NCI-H446 treated with DMSO at 0.1 percent for 48 hours (cell line): ENCODE data around the gene ETV7.
A peak's percentile ranks its signal among the peaks of the same experiment; 100 is the strongest.
"Not testable (repeated sequence)": the region's sequence is repeated elsewhere in the genome, so short reads cannot be mapped to it uniquely, and the experiment has no call there.

ENCODE experiments used
- DNase-seq: peaks from one replicate; lab custom pipeline; 2025; lab: John Stamatoyannopoulos, UW

Gene ETV7

DNA sequence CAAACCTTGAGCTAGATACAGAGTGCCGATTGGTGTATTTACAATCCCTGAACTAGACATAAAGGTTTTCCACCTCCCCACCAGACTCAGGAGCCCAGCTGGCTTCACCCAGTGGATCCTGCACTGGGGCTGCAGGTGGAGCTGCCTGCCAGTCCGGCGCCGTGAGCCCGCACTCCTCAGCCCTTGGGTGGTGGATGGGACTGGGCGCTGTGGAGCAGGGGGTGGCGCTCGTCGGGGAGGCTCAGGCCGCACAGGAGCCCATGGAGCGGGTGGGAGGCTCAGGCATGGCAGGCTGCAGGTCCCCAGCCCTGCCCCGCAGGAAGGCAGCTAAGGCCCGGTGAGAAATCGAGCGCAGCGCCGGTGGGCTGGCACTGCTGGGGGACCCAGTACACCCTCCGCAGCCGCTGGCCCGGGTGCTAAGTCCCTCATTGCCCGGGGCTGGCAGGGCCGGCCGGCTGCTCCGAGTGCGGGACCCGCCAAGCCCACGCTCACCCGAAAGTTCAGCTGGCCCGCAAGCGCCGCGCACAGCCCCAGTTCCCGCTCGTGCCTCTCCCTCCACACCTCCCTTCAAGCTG is 23.3 kb downstream of the ETV7 start:
- DNase-seq: not testable (repeated sequence)

DNA sequence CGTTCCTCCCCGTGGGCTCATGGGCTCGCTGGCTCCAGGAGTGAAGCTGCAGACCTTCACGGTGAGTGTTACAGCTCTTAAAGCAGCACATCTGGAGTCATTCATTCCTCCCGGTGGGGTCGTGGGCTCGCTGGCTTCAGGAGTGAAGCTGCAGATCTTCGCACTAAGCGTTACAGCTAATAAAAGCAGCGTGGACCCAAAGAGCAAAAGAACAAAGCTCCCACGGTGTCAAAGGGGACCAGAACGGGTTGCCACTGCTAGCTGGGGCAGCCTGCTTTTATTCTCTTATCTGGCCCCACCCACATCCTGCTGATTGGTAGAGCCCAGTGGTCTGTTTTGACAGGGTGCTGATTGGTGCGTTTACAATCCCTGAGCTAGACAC is 24.1 kb downstream of the ETV7 start:
- DNase-seq: not testable (repeated sequence)

DNA sequence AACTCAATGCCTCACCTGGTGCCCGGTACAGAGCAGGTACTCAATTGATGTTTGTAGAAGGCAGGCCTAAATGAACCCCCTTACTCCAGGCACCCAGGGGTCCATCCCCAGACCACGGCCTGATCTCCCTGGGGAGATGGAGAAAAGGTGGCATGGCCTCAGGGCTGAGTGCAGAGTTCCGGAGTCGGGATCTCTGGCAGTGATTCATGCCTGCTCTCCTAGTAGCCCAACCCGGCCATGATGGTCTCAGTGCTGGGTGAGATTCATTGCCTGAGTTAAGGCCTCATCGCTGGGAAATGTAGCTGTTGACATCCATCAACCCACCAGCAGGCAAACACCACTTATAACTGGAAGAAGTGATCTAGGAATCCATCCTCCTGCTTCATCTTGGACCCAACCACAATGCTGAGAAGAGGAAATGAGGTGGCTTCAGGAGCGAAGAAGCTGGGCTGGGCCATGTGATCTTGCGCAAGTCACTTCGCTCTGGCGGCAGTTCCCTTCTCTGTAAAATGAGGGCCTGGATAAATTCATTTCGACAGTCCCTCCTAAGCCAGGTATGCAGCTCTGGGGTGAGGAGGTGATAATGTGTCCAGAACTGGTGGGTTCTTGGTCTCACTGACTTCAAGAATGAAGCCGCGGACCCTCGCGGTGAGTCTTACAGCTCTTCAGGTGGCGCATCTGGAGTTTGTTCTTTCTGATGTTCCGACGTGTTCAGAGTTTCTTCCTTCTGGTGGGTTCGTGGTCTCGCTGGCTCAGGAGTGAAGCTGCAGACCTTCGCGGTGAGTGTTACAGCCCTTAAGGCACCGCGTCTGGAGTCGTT is 24.7 kb downstream of the ETV7 start:
- DNase-seq: no peak

DNA sequence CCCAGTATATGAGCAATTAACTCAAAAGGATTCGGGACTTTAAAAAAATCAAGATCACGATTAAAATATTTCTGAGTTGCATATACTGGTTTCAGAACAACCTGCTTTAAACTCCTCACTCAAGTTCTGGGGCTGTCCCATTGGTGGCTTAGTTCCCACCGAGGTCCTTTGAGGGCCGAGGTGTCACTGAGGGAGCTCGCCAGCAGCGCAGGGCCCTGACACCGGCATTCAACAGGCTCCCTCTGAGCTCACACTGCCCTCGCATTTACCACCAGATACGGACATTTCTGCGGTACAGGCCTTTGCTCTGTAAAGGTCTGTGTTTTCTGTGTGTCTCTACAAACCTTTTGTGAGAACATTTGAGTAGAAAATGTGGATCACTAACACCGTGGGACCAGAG is 26.4 kb downstream of the ETV7 start:
- no peak for DNase-seq

DNA sequence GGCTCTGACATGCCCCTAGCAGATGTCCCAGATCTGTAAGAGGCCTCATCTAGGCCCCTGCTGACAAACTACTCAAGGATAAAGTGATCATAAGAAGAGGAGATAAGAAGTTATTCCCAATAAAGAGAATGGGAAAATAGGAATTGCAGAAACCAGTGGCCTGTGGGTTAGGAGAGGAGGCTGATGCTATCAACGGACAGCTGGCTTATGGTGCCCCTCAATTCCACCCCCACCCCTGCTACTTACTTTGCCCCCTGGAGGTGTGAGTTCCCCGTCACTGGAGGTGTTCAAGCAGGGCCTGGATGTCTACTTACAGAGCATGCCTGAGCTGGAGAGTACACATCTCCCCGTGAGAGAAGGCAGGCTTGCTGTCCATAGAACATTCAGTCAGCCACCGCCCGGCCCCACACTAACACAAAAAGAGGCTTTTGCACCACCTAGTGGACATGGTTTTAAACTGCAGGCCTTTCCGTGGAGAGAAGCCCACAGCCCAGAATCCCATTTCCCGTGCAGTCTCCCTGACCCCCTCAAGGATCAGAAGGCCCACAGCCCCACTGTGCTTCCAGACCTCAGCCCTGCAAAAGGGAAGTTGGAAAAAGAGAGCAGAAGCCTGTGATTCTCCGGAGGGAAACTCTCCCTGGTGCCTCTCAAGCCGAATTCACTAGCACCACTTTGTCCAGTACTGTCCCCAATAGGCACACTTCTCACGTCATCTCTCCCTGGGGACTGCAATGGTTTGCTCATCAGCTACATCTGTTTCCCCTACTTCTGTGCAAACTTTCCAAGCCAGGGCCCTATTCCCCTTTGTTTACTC is 27.0 kb downstream of the ETV7 start:
- peak; percentile 21 for DNase-seq

DNA sequence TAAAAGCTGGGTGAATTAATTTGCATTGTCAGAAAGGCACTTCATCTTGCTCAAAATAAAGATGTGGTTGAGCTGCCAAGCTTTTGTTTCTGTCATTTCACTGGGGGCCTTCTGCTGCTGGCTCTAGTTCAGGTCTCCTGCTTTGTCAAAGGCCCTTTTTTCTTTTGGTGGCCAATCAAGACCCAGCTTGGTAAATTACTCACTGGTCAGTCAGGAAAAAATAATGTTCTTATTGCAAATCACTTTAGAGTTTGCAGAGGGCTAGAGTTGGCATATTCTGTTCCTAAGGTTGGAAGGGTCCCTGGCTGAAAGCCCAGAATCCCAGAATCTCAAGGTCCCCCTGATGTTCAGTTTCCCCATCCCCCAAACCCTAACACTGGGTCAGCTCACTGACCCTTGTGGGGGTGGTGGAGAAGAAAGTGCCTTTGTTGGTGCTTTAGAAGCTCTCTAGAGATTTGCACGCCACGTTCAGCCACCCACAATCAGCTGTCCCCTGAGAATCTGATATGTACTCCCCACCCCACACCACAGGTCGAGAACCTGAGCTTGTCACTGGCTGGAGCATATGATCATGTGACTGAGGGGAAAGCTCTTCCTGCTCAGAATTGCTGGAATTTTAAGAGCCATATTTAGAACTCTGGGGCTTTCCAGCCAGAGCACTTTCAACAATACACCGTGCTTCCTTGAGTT is 29.1 kb downstream of the ETV7 start:
- no peak for DNase-seq

DNA sequence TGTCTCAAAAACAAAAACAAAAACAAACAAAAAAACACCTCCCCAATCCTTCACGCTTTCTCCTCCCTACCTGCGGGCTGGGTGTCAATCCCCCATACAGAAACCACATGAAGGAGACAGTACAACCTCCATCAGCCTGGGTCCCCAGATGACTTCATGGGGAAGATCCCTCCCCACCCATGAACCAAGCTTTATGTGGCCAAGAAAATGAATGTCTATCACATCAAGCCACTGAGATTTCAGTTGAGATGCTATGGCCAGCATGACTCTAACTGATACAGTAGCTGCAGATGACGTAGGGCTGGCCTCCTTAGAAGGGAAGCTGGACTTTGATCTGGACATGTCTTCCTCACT is 29.6 kb downstream of the ETV7 start:
- DNase-seq: no peak

DNA sequence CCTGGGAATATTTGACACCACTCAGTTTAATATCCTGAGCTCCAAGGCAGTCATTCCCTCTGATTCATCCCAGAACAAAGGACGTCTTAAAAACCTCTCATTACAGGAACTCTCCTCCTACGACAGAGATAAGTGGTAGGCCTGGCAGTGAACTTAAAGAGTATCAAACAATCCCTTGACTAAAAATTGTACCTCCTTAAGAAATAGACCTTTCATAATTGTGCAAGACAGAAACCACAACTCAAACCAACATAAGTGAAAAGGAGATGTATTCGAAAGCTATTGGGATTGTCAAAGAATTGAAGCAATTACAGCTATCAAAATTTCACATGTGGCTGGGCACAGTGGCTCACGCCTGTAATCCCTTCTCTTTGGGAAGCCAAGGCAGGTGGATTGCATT is 31.6 kb downstream of the ETV7 start:
- no peak for DNase-seq

DNA sequence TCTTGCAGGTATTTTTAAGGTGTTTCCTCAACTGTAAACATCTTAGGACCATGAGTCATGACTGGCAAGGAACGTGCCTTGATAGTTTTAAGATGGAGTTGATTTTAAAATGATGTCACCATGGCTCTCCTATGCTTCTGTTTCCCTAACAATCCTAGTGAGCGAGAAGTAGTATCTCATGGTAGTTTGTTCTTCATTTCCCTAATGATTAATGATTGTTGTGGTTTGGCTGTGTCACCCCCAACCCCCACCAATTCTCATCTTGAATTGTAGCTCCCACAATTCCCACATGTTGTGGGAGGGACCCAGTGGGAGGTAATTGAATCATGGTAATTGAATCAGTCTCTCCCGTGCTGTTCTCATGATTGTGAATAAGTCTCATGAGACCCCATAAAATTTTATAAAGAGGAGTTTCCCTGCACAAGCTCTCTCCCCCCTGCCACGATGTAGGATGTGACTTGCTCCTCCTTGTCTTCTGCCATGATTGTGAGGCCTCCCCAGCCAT is 34.0 kb downstream of the ETV7 start:
- no peak for DNase-seq

DNA sequence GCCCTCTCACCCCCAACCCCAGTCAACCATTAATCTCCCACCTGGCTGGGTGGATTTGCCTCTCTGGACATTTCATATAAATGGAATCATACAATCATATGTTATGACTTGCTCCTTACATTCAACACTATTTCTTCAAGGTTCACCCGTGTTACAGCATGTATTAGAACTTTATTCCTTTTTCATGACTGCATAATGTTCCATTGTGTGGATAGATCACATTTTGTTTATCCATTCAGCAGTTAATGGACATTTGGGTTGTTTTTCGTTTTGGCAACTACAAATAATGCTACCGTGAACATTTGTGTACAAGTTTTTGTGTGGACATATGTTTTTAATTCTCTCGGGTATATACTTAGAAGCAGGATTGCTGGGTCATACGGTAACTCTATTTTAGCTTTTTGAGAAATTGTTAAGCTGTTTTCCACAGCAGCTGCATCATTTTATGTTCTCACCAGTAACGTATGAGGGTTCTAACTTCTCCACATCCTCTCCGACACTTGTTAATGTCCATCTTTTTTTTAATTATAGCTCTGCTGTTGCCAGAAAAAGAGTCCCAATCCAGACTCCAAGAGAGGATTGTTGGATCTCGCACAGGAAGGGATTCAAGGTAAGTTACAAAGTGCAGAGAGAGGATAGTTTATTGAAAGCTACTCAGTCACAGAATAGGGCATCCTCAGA is 34.9 kb downstream of the ETV7 start:
- no peak for DNase-seq

DNA sequence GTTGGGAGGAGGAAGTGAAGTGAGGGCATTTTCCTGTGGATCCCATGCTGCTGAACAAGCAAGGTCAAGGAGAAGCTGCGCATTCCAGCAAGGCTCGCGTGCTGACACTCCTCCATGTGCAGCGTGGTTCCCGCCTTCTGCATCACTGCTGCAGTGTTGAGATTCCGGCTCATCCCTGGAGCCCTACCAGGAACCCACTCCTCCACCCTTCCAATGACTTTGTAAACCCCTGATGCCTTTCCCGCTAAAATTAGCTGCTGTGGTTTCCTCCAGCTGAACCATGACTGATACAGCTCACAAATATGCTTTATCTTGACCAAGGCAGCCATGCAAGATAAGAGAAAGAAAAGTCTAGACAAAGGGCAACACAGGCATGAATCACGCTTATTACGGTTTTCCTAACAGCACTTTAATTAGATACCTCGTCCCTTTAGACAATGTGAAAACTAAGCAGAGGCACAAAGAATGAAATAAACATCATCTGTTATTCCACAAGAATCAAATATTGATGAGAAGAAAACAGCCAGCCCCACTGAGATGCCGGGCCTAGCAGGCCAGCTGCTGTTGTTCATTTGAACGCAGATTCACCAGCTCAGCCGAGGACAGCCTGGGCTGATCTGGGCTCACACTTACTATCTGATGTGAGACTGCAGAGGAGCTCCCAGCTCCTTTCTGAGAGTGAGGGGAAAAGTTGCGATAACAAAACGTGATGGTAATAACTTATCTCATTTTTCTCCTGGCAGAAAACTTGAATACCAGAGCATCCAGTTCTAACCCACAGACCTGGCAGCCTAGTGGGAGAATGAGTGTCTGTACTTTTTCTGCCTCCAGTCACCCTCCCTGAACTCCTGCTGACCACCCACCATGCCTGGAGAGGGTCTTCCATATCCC is 36.5 kb downstream of the ETV7 start:
- no peak for DNase-seq

DNA sequence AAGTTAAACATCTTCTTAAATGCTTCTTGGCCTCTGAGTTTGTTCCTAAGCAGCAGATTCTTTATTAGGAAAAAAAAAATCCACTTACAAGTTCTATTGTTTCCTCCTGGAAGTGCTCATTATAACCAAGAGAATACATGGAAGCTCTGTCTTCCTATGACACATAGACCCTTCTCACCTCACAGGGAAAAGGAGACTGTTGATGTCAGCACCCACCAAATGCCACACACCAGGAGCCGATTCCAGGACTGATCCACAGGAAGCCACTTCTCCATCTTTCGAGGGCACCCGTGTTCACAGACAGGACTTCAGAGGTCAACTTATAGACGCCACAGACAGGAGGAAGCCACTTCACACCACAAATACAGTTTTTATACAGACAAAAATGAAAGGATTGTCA is 37.4 kb downstream of the ETV7 start:
- DNase-seq: no peak

DNA sequence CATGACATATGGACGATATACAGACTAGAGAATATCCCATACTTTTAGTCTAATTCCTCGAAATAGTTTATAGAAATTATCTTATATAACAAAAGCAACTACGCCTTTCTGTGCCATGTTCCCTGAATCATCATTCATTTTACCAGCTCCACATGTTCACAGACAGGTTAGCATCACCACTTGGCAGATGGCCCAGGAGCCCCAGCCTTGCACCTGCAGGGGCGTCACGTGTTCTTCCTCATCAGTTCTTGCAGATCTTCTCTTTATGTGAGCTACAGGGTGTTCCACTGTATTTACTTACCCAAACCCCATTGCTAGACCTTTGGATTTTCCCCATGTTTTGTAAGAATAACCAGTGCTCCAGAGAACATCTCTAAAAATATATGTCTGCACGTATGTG is 38.2 kb downstream of the ETV7 start:
- DNase-seq: no peak

DNA sequence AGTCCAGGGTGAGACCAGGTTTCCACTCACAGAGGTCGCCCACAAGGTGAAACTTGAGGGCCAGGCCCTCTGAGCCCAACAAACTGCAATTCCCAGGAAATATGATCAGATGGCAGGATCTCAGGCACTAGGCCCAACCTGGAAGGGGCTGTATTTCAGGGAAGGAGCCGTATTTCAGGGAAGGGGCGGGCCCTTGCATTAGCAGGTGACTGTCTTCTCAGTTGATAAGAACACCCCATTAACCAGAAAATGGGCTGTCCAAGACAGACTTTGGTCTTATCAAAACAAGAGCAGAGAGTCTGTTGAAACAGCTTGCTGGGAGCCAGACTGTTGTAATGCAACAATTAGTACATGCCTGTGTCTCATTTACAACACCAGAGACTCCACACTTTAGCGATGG is 39.8 kb downstream of the ETV7 start:
- no peak for DNase-seq

DNA sequence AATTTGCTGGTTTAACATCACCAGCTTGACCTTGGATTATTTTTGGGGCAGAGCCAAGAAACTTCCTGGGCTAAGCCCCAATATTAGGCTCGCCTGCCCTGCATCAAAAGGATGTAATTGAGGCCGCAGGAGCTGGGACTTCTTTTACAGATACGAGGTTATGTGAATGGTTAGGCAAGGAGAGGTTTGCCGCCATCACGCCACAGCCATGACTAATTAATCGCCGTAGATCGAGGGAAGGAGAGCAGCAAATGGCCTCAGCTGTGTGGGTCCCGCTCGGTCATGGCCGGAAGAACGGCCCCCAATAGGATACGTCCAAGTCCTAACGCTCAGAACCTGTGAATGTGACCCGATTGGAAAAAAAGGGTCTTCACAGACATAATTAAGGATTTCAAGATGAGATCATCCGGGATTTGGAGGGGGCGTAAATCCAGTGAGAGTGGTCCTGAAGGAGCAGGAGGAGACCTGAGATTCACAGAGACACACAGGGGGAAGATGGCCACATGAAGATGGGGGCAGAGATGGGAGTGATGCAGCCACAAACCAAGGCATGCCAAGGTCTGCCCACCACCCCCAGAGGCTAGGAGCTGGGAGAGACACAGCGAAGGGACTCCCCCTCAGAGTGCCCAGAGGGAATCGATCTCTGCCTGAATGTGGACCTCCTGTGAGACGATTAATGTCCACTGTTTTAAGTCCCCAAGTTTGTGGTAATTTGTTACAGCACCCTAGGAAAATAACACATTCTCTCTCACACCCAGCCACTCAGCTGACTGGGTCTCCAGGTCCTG is 40.8 kb downstream of the ETV7 start:
- no peak for DNase-seq

DNA sequence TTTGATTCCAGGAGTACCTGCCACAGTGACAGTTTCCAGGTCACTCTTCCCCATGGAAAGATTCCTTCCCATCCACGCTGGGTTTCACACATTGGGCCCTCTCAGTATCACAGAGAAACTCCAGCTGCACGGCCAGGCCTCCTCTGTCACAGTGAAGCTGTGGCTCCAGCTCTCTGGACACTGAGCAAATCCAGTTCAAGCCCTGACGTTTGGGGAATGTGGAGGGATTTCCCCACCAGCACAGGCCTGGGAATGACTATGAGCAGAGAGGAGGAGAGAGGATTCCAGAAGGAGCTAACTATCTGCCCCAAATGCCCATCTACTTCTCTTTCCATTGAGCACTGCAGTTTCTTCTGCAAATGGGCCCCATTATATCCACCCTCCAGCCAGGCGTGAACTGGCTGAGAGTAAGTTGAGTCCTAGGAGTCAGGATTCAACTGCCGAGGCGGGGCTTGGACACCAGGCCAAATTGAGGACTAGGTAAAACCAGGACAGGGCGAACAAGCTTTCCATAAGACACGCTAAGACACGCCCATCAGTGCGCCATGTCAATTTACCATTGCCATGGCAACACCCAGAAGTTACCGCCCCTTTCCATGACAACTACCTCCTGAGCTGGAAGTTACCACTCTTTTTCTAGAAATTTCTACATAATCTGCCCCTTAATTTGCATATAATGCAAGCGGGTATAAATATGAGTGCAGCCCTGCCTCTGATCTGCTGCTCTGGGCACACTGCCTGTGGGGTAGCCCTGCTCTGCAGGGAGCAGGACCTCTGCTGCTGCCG is 41.6 kb downstream of the ETV7 start:
- DNase-seq: no peak

DNA sequence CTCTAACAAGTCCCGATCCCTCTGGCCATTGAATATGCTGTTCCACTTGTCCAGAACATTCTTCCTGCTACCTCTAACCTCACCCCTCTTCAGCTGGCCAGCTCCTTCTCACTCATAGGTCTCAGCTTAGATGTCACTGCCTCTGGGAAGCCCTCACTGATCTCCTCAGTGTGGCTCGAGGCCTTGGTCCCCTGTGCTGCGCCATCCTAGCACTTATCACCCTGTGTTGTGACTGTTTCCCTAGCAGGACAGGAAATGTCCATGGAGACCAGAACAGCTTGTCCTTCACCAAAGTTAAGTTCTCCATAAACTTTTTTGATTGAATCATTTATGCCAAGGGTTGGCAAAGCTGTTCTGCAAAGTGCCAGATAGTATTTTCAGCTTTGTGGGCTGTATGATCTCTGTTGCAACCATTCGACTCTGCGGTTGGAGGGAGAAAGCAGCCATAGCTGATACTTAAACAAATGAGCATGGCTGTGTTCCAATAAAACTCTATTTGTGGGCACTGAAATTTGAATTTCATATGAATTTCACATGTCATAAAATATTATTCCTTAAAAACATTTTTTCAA is 44.3 kb downstream of the ETV7 start:
- no peak for DNase-seq

DNA sequence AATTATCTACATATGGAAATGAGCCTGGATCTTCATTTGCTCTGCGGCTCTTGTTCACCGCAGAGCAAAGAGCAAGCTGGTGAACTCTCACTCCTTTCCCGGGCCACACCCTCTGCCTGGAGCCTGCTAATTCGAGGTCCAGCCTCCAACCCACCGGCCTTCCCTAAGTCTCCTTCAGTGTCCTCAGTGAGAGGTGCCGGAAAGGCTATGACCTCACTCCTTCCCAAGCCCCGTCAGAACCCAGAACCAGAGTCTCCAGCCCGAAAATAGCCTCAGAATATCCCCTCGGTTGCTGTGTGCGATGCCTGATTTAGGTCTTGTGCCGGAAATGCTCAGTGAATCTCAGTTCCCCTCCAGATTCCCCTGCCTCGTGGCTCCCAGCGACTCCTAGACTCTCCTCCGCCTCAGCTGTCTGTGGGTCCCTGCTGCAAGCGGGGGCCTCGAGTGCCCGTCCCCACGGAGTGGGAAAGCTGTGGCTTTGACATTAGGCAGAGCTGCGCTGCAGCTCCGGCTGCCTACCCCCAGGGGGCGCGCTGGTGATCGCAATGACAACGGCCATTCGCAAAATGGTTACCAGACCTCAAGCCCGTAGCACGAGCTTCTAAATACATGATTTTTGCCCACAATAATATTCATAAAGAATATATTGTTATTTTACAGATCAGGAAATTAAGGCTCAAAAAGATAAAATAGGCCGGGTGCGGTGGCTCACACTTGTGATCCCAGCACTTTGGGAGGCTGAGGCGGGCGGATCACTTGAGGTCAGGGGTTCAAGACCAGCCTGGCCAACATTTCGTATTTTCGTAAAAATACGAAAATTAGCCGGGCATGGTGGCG is 46.6 kb downstream of the ETV7 start:
- no peak for DNase-seq
